HEK293 (cell line): ENCODE measurements around the gene CCDC24.

ENCODE experiments used
- KLF1 ChIP-seq: fragments of 450-650 bp; formaldehyde crosslinking; IDR thresholded peaks from 2 replicates; pipeline ENCODE4 v1.5.1; 2016; ENCODE audit warnings: missing biosample characterization, missing genetic modification characterization
- KLF16 ChIP-seq: fragments of 450-650 bp; formaldehyde crosslinking; IDR thresholded peaks from 2 replicates; pipeline ENCODE4 v1.5.1; 2017; ENCODE audit warnings: missing biosample characterization, missing genetic modification characterization
- KLF7 ChIP-seq: fragments of 450-650 bp; formaldehyde crosslinking; IDR thresholded peaks from 2 replicates; pipeline ENCODE4 v1.5.1; 2016; ENCODE audit warnings: missing biosample characterization, missing genetic modification characterization, borderline replicate concordance
- TRIM28 ChIP-seq: IDR thresholded peaks from 2 replicates; pipeline ENCODE4 v1.6.1; 2011; ENCODE audit warnings: low read length, control low read depth, borderline replicate concordance
- ZEB2 ChIP-seq: fragments of 450-650 bp; formaldehyde crosslinking; IDR thresholded peaks from 2 replicates; pipeline ENCODE4 v1.5.1; 2016; ENCODE audit warnings: missing biosample characterization, missing genetic modification characterization
- ZNF132 ChIP-seq: fragments of 450-650 bp; formaldehyde crosslinking; IDR thresholded peaks from 2 replicates; pipeline ENCODE4 v1.5.1; 2017; ENCODE audit warnings: missing biosample characterization, missing genetic modification characterization, borderline replicate concordance
- ZNF140 ChIP-seq: fragments of 450-650 bp; formaldehyde crosslinking; IDR thresholded peaks from 2 replicates; pipeline ENCODE4 v1.5.1; 2016; ENCODE audit warnings: missing biosample characterization, missing genetic modification characterization
- ZNF404 ChIP-seq: fragments of 450-650 bp; formaldehyde crosslinking; IDR thresholded peaks from 2 replicates; pipeline ENCODE4 v1.5.1; 2017; ENCODE audit warnings: missing biosample characterization, missing genetic modification characterization
- ZNF521 ChIP-seq: fragments of 450-650 bp; formaldehyde crosslinking; IDR thresholded peaks from 2 replicates; pipeline ENCODE4 v1.5.1; 2017; ENCODE audit warnings: missing biosample characterization, mild to moderate bottlenecking, missing genetic modification characterization
- ZNF544 ChIP-seq: fragments of 450-650 bp; formaldehyde crosslinking; IDR thresholded peaks from 2 replicates; pipeline ENCODE4 v1.5.0; 2017; ENCODE audit warnings: missing biosample characterization, missing genetic modification characterization
- ZNF660 ChIP-seq: fragments of 450-650 bp; IDR thresholded peaks from 2 replicates; pipeline ENCODE4 v1.5.1; 2018; ENCODE audit warnings: missing biosample characterization, mild to moderate bottlenecking, missing genetic modification characterization
- ZNF830 ChIP-seq: fragments of 450-650 bp; IDR thresholded peaks from 2 replicates; pipeline ENCODE4 v1.5.0; 2018; ENCODE audit warnings: missing biosample characterization, missing genetic modification characterization, low read depth, mild to moderate bottlenecking, moderate library complexity
- TF ChIP-seq, protein P1 (sequence below): fragments of 450-650 bp; formaldehyde crosslinking; conservative IDR thresholded peaks from 2 replicates; pipeline ENCODE4 v1.5.1; 2016; ENCODE audit warnings: low read depth, missing biosample characterization, missing genetic modification characterization
- TF ChIP-seq, protein P2 (sequence below): fragments of 450-650 bp; formaldehyde crosslinking; IDR thresholded peaks from 2 replicates; pipeline ENCODE4 v1.5.1; 2017; ENCODE audit warnings: missing biosample characterization, missing genetic modification characterization
- TF ChIP-seq, protein P3 (sequence below): fragments of 450-650 bp; formaldehyde crosslinking; IDR thresholded peaks from 2 replicates; pipeline ENCODE4 v1.5.1; 2016; ENCODE audit warnings: missing biosample characterization, missing genetic modification characterization
- TF ChIP-seq, protein P4 (sequence below): fragments of 450-650 bp; formaldehyde crosslinking; IDR thresholded peaks from 2 replicates; pipeline ENCODE4 v1.5.1; 2016; ENCODE audit warnings: missing biosample characterization, missing genetic modification characterization
- TF ChIP-seq, protein P5 (sequence below): fragments of 450-650 bp; formaldehyde crosslinking; IDR thresholded peaks from 2 replicates; pipeline ENCODE4 v1.5.1; 2016; ENCODE audit warnings: missing biosample characterization, missing genetic modification characterization
- TF ChIP-seq, protein P6 (sequence below): IDR thresholded peaks from 2 replicates; pipeline ENCODE4 v1.6.1; 2011; ENCODE audit warnings: mild to moderate bottlenecking, low read depth, low read length, borderline replicate concordance
- TF ChIP-seq, protein P7 (sequence below): fragments of 450-650 bp; formaldehyde crosslinking; IDR thresholded peaks from 2 replicates; pipeline ENCODE4 v1.5.1; 2016; ENCODE audit warnings: missing biosample characterization, missing genetic modification characterization
- TF ChIP-seq, protein P8 (sequence below): fragments of 450-650 bp; formaldehyde crosslinking; IDR thresholded peaks from 2 replicates; pipeline ENCODE4 v1.5.1; 2016; ENCODE audit warnings: missing biosample characterization, missing genetic modification characterization

The CCDC24 gene

DNA sequence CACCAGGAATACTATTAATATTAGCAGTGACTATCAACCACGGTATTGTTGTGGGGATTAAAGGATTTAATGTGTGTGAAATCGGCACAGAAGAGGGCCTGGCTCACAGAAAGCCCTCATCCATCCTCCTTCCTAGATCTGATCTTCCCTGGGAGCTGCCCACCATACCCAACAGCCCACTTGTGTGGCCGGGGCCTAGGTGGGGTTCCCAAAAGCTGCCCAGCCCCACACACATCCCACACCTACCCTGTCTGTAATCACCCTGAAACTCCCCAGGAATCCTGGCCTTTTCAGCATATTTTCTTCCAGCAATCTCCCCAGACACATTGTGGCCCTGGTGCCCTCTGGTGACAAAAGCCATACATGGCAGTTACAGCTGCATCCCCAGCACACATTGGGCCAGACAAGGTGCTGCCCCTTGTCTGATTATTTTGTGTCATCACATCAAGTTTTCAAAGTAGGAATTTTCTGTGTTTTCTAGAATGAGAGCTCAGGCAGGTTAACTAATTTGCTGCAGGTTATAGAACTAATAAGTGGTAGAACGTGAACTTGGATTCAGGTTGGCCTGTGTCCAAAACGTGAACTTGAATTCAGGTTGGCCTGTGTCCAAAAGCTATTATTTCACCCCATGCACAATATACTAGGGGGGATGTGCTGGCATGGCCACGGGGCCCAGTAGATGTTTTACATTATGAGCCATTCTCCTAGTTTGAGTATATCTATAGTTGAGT, 45.2 kb downstream of the CCDC24 start (continued):
- TF ChIP-seq, protein P1, sequence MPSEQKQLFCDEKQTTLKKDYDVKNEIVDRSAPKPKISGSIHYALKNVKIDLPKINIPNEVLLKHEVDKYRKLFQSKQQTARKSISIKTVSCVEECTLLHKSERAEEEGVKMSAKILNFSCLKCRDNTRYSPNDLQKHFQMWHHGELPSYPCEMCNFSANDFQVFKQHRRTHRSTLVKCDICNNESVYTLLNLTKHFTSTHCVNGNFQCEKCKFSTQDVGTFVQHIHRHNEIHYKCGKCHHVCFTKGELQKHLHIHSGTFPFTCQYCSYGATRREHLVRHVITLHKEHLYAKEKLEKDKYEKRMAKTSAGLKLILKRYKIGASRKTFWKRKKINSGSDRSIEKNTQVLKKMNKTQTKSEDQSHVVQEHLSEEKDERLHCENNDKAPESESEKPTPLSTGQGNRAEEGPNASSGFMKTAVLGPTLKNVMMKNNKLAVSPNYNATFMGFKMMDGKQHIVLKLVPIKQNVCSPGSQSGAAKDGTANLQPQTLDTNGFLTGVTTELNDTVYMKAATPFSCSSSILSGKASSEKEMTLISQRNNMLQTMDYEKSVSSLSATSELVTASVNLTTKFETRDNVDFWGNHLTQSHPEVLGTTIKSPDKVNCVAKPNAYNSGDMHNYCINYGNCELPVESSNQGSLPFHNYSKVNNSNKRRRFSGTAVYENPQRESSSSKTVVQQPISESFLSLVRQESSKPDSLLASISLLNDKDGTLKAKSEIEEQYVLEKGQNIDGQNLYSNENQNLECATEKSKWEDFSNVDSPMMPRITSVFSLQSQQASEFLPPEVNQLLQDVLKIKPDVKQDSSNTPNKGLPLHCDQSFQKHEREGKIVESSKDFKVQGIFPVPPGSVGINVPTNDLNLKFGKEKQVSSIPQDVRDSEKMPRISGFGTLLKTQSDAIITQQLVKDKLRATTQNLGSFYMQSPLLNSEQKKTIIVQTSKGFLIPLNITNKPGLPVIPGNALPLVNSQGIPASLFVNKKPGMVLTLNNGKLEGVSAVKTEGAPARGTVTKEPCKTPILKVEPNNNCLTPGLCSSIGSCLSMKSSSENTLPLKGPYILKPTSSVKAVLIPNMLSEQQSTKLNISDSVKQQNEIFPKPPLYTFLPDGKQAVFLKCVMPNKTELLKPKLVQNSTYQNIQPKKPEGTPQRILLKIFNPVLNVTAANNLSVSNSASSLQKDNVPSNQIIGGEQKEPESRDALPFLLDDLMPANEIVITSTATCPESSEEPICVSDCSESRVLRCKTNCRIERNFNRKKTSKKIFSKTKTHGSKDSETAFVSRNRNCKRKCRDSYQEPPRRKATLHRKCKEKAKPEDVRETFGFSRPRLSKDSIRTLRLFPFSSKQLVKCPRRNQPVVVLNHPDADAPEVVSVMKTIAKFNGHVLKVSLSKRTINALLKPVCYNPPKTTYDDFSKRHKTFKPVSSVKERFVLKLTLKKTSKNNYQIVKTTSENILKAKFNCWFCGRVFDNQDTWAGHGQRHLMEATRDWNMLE (tag by site-specific recombination): no peak; the same call in 1 of the 2 replicates
- TF ChIP-seq, protein P2, sequence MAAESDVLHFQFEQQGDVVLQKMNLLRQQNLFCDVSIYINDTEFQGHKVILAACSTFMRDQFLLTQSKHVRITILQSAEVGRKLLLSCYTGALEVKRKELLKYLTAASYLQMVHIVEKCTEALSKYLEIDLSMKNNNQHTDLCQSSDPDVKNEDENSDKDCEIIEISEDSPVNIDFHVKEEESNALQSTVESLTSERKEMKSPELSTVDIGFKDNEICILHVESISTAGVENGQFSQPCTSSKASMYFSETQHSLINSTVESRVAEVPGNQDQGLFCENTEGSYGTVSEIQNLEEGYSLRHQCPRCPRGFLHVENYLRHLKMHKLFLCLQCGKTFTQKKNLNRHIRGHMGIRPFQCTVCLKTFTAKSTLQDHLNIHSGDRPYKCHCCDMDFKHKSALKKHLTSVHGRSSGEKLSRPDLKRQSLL (tag by site-specific recombination): no peak
- TF ChIP-seq, protein P3, sequence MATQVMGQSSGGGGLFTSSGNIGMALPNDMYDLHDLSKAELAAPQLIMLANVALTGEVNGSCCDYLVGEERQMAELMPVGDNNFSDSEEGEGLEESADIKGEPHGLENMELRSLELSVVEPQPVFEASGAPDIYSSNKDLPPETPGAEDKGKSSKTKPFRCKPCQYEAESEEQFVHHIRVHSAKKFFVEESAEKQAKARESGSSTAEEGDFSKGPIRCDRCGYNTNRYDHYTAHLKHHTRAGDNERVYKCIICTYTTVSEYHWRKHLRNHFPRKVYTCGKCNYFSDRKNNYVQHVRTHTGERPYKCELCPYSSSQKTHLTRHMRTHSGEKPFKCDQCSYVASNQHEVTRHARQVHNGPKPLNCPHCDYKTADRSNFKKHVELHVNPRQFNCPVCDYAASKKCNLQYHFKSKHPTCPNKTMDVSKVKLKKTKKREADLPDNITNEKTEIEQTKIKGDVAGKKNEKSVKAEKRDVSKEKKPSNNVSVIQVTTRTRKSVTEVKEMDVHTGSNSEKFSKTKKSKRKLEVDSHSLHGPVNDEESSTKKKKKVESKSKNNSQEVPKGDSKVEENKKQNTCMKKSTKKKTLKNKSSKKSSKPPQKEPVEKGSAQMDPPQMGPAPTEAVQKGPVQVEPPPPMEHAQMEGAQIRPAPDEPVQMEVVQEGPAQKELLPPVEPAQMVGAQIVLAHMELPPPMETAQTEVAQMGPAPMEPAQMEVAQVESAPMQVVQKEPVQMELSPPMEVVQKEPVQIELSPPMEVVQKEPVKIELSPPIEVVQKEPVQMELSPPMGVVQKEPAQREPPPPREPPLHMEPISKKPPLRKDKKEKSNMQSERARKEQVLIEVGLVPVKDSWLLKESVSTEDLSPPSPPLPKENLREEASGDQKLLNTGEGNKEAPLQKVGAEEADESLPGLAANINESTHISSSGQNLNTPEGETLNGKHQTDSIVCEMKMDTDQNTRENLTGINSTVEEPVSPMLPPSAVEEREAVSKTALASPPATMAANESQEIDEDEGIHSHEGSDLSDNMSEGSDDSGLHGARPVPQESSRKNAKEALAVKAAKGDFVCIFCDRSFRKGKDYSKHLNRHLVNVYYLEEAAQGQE (tag by site-specific recombination): no peak
- TF ChIP-seq, protein P4, sequence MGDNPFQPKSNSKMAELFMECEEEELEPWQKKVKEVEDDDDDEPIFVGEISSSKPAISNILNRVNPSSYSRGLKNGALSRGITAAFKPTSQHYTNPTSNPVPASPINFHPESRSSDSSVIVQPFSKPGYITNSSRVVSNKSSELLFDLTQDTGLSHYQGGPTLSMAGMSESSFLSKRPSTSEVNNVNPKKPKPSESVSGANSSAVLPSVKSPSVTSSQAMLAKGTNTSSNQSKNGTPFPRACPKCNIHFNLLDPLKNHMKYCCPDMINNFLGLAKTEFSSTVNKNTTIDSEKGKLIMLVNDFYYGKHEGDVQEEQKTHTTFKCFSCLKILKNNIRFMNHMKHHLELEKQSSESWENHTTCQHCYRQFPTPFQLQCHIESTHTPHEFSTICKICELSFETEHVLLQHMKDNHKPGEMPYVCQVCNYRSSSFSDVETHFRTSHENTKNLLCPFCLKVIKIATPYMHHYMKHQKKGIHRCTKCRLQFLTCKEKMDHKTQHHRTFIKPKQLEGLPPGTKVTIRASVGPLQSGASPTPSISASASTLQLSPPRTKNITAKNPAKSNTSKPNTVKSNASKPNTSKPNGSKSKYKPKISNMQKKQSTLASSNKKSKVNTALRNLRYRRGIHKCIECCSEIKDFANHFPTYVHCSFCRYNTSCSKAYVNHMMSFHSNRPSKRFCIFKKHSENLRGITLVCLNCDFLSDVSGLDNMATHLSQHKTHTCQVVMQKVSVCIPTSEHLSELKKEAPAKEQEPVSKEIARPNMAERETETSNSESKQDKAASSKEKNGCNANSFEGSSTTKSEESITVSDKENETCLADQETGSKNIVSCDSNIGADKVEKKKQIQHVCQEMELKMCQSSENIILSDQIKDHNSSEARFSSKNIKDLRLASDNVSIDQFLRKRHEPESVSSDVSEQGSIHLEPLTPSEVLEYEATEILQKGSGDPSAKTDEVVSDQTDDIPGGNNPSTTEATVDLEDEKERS (tag by site-specific recombination): no peak
- TF ChIP-seq KLF1 (no peak), ZEB2 (tag by site-specific recombination) (no peak), KLF7 (tag by site-specific recombination) (no peak), ZNF660 (0 out of 2 replicates have a peak, but pooled peaks have one; percentile 69), ZNF404 (tag by site-specific recombination) (no peak), TRIM28 (no peak), ZNF830 (tag by site-specific recombination) (no peak), ZNF544 (tag by site-specific recombination) (no peak), ZNF140 (no peak), ZNF132 (tag by site-specific recombination) (no peak), ZNF521 (tag by site-specific recombination) (no peak), KLF16 (no peak)
- TF ChIP-seq, protein P5, sequence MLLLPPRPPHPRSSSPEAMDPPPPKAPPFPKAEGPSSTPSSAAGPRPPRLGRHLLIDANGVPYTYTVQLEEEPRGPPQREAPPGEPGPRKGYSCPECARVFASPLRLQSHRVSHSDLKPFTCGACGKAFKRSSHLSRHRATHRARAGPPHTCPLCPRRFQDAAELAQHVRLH (tag by site-specific recombination): no peak
- TF ChIP-seq, protein P6, sequence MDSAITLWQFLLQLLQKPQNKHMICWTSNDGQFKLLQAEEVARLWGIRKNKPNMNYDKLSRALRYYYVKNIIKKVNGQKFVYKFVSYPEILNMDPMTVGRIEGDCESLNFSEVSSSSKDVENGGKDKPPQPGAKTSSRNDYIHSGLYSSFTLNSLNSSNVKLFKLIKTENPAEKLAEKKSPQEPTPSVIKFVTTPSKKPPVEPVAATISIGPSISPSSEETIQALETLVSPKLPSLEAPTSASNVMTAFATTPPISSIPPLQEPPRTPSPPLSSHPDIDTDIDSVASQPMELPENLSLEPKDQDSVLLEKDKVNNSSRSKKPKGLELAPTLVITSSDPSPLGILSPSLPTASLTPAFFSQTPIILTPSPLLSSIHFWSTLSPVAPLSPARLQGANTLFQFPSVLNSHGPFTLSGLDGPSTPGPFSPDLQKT: no peak
- TF ChIP-seq, protein P7, sequence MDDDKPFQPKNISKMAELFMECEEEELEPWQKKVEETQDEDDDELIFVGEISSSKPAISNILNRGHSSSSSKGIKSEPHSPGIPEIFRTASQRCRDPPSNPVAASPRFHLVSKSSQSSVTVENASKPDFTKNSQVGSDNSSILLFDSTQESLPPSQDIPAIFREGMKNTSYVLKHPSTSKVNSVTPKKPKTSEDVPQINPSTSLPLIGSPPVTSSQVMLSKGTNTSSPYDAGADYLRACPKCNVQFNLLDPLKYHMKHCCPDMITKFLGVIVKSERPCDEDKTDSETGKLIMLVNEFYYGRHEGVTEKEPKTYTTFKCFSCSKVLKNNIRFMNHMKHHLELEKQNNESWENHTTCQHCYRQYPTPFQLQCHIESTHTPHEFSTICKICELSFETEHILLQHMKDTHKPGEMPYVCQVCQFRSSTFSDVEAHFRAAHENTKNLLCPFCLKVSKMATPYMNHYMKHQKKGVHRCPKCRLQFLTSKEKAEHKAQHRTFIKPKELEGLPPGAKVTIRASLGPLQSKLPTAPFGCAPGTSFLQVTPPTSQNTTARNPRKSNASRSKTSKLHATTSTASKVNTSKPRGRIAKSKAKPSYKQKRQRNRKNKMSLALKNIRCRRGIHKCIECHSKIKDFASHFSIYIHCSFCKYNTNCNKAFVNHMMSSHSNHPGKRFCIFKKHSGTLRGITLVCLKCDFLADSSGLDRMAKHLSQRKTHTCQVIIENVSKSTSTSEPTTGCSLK (tag by site-specific recombination): no peak
- TF ChIP-seq, protein P8, sequence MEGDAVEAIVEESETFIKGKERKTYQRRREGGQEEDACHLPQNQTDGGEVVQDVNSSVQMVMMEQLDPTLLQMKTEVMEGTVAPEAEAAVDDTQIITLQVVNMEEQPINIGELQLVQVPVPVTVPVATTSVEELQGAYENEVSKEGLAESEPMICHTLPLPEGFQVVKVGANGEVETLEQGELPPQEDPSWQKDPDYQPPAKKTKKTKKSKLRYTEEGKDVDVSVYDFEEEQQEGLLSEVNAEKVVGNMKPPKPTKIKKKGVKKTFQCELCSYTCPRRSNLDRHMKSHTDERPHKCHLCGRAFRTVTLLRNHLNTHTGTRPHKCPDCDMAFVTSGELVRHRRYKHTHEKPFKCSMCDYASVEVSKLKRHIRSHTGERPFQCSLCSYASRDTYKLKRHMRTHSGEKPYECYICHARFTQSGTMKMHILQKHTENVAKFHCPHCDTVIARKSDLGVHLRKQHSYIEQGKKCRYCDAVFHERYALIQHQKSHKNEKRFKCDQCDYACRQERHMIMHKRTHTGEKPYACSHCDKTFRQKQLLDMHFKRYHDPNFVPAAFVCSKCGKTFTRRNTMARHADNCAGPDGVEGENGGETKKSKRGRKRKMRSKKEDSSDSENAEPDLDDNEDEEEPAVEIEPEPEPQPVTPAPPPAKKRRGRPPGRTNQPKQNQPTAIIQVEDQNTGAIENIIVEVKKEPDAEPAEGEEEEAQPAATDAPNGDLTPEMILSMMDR (tag by site-specific recombination): peak; percentile 50
